ENCODE measurements around the gene VEPH1.
A peak's percentile ranks its signal among the peaks of the same experiment; 100 is the strongest.

VEPH1 gene

GRCh38 chr3:157241599-157241998 is 261.6 kb downstream of the VEPH1 start:
- H3K4me3 ChIP-seq (ENCODE audit: low read depth, low read length): no peak overlapping the region
- no peak for DNase-seq (ENCODE audit: low read depth)
- TF ChIP-seq, protein P1, sequence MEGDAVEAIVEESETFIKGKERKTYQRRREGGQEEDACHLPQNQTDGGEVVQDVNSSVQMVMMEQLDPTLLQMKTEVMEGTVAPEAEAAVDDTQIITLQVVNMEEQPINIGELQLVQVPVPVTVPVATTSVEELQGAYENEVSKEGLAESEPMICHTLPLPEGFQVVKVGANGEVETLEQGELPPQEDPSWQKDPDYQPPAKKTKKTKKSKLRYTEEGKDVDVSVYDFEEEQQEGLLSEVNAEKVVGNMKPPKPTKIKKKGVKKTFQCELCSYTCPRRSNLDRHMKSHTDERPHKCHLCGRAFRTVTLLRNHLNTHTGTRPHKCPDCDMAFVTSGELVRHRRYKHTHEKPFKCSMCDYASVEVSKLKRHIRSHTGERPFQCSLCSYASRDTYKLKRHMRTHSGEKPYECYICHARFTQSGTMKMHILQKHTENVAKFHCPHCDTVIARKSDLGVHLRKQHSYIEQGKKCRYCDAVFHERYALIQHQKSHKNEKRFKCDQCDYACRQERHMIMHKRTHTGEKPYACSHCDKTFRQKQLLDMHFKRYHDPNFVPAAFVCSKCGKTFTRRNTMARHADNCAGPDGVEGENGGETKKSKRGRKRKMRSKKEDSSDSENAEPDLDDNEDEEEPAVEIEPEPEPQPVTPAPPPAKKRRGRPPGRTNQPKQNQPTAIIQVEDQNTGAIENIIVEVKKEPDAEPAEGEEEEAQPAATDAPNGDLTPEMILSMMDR (conservative IDR thresholded peaks at IDR 0.05; ENCODE audit: low read depth, low read length): no peak

- no peak overlapping the region for H3K4me3 ChIP-seq (ENCODE audit: low read depth, low read length)
- DNase-seq (ENCODE audit: low read depth): no peak
- TF ChIP-seq, protein P1 (conservative IDR thresholded peaks at IDR 0.05; ENCODE audit: low read depth, low read length): no peak
Measured at GRCh38 chr3:157240408-157240807, 262.8 kb downstream of the VEPH1 start.

DNA sequence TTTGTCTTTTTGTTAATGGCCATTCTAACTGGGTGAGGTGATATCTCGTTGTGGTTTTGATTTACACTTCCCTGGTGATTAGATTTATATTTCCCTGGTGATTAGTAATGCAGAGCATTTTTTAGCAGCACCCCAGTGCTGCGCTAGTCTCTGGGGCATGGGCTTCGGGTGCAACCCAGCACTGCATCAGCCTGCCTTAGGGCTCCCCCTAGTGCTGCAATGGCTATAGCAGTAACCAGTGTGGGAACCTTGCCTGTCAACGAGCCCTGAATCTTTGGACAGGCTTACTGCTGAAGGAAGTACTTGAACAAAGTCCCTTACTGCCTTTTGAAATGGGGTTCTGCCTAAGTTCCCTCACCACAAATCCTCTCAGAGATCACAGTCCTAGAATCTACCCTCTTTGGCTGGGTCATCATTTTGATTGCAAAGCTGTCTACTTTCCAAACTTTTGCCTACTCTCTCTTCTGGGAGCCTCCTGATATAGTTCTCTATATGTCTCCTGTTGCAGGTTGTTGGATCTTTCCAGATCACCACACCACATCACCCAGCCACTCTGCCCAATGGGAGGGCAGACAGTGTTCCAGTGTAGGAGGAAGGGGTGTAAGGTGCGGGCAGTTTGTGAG is 264.0 kb downstream of the VEPH1 start:
- H3K4me3 ChIP-seq (ENCODE audit: low read depth, low read length): no peak overlapping the region
- TF ChIP-seq, protein P1 (conservative IDR thresholded peaks at IDR 0.05; ENCODE audit: low read depth, low read length): peak; percentile 97
- peak; percentile 82 for DNase-seq (ENCODE audit: low read depth)

DNA sequence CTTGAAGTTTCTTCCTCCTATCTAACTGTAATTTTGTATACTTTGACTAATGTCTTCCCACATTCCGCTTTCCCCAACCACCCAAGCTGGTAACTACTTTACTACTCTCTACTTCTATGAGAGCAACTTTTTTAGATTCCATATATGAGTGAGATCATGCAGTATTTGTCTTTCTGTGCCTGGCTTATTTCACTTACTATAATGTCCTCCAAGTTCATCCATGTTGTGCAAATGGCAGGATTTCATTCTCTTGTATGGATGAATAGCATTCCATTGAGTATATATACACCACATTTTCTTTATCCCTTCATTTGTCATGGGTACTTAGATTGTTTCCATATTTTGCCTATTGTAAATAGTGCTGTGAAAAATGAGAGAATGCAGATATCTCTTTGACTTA is 264.8 kb downstream of the VEPH1 start:
- DNase-seq (ENCODE audit: low read depth): no peak
- TF ChIP-seq, protein P1 (conservative IDR thresholded peaks at IDR 0.05; ENCODE audit: low read depth, low read length): no peak

DNA sequence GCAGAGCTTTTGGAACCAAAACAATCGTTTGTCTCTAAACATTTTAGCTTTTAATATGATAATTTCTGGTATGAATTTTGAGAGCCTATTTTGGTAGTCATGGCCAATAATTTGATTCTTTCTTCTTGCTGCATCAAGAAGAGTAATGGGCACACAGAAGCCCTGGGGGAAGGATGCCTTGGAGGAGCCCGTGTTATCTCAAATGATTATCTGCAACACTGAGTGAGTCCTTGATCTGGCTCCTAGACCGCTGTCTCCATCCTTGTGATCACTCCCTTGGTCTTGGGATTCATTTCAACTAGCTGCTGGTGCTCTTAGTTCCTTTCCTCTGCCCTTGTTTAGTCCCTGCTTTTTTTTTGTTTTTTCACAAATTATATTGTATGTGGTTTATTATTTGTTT is 265.3 kb downstream of the VEPH1 start:
- H3K4me3 ChIP-seq (ENCODE audit: low read depth, low read length): no peak overlapping the region
- no peak for DNase-seq (ENCODE audit: low read depth)
- TF ChIP-seq, protein P1 (conservative IDR thresholded peaks at IDR 0.05; ENCODE audit: low read depth, low read length): no peak

More for the DNA sequence above, 264.8 kb downstream of the VEPH1 start:
- H3K4me3 ChIP-seq (ENCODE audit: low read depth, low read length): no peak overlapping the region

DNA sequence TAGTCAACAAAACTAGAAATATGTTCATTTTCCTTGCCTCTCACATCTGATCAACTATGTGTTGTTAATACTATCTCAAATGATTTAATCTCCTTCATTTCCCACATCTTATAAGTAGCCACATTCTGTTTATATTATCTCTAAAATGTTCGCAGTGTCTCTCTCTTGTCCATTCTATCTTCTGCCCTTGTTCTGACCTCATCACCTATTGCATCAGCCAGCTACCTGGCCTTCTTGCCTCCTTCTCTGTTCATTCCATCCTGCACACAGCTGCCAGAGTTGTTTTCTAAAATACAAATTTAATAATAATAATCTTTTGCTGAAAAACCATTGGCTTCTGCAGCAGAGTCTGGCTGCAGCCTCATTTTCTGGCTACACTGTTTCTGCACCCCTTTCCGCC is 267.9 kb downstream of the VEPH1 start:
- DNase-seq (ENCODE audit: low read depth): no peak
- TF ChIP-seq, protein P1 (conservative IDR thresholded peaks at IDR 0.05; ENCODE audit: low read depth, low read length): no peak
- H3K4me3 ChIP-seq (ENCODE audit: low read depth, low read length): no peak overlapping the region

DNA sequence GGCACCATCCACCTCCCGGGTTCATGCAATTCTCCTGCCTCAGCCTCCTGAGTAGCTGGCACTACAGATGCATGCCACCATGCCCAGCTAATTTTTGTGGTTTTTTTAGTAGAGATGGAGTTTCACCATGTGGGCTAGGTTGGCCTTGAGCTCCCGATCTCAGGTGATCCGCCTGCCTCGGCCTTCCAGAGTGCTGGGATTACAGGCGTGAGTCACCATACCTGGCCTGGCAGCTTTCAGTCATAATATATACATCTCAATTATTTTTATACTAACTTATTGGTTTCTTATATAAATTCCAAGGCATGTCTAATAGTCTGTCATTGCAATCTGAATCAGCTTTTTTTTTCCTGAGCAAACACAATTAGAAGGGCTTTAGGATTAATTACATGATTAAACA is 269.3 kb downstream of the VEPH1 start:
- TF ChIP-seq, protein P1 (conservative IDR thresholded peaks at IDR 0.05; ENCODE audit: low read depth, low read length): no peak
- H3K4me3 ChIP-seq (ENCODE audit: low read depth, low read length): no peak overlapping the region
- no peak for DNase-seq (ENCODE audit: low read depth)
